Erythroblast (primary cell): ENCODE data around the gene APOOL.
"Not testable (repeated sequence)": the region's sequence is repeated elsewhere in the genome, so short reads cannot be mapped to it uniquely, and the experiment has no call there.

Experiments used
- DNase-seq, 2 experiments: peaks; one replicate each; lab custom pipeline; 2025; lab: John Stamatoyannopoulos, UW
- GATA1 ChIP-seq: IDR thresholded peaks from 2 replicates; pipeline ENCODE4 v1.6.1; 2011; ENCODE audit warnings: low read depth, mild to moderate bottlenecking, control low read depth, low read length, moderate library complexity
- POLR2A ChIP-seq: IDR thresholded peaks from 2 replicates; pipeline ENCODE4 v1.6.1; 2011; ENCODE audit warnings: mild to moderate bottlenecking, low read length

APOOL gene

DNA sequence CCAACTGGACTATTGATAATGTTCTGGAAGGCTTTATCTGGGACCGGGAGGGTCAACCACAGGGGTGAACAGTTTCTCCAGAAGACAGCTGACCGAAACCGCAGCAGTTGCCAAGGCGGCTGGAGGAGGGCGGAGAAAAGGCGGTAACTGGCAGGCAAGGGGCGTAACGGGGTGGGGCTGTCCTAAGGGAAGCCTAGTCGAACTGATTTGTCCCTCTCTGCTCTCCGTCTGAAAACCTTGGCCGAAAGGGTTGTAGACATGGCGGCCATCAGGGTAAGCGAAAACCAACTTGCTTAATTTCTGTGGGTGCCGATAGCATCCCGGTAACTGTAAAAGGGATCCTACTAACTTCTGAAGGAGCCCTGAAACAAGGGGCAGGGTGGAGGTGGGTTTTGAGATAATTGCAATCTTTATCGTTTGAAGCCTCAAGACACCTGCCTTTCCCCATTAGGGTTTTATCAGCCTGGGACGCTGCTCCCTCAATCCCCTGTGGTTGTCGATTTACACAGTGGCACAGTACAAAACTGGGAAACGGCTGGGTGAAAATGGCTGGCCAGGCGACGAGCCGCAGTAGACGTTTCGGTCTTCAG, at the start of gene APOOL:
APOOL (plus strand) TSS at position 223 of the 590 bp plus-strand sequence; CDS start at position 259, 36 bp downstream.
- TF ChIP-seq GATA1 (no peak), POLR2A (peak; percentile 69)
- DNase-seq: peak; percentile 91 to 94

- TF ChIP-seq GATA1 (no peak), POLR2A (no peak)
- peak; percentile 33 to 53 for DNase-seq
Measured at GRCh38 chrX:84956304-84956703, 47.4 kb upstream of the APOOL start.

DNA sequence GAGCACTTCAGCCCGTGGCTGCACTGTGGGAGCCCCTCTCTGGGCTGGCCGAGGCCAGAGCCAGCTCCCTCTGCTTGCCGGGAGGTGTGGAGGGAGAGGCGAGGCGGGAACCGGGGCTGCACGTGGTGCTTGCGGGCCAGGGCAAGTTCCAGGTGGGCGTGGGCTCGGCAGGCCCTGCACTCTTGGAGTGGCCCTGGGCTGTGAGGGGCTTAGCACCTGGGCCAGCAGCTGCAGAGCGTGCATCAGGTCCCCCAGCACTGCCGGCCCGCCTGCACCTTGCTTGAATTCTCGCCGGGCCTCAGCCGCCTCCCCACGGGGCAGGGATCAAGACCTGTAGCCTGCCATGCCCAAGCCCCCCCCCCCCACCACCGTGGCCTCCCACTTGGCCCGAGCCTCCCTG, 28.9 kb upstream of the APOOL start:
- no peak for DNase-seq
- no peak for TF ChIP-seq POLR2A
- TF ChIP-seq GATA1: no peak

- DNase-seq: not testable (repeated sequence)
Measured at GRCh38 chrX:84991739-84992138, 11.9 kb upstream of the APOOL start.

- no peak for DNase-seq
- no peak for TF ChIP-seq GATA1
- no peak for TF ChIP-seq POLR2A
Measured at GRCh38 chrX:84993150-84993549, 10.5 kb upstream of the APOOL start.

- no peak for DNase-seq
- TF ChIP-seq POLR2A (no peak), GATA1 (no peak)
Measured at GRCh38 chrX:85001344-85001743, 2.3 kb upstream of the APOOL start.

GRCh38 chrX:85004255-85004654, 578 bp downstream of the APOOL start:
- TF ChIP-seq GATA1 (no peak), POLR2A (no peak)
- DNase-seq: peak; percentile 51 to 57

DNA sequence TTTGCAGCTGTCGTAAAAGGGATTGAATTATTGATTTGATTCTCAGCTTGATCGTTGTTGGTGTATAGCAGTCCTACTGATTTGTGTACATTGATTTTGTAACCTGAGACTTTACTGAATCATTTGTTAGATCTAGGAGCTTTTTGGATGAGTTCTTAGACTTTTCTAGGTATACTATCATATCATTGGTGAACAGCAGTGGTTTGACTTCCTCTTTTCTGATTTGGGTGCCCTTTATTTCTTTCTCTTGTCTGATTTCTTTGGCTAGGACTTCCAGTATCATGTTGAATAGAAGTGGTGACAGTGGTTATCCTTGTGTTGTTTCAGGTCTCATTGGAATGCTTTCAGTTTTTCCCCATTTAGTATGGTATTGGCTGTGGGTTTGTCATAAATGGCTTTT, 8.4 kb downstream of the APOOL start:
- no peak for TF ChIP-seq POLR2A
- TF ChIP-seq GATA1: no peak
- no peak for DNase-seq

- DNase-seq: not testable (repeated sequence)
Measured at GRCh38 chrX:85015351-85015750, 11.7 kb downstream of the APOOL start.

- no peak for TF ChIP-seq GATA1
- TF ChIP-seq POLR2A: no peak
- DNase-seq: no peak
Measured at GRCh38 chrX:85017721-85018120, 14.0 kb downstream of the APOOL start.

DNA sequence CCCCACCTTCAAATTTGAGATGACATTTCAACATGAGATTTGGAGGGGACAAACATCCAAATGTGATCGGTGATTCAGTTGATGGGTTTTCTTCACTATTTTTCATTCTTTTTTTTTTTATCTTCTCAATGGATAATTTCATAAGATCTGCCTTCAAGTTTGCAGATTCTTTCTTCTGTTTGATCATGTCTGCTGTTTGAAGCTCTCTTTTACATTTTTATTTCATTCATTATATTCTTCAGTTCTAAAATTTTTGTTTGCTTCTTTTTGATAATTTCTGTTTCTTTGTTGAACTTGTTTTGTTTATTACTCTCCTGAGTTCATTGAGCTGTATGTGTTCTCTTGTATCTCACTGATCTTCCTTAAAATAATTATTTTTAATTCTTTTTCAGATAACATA, 14.8 kb downstream of the APOOL start:
- TF ChIP-seq GATA1 (no peak), POLR2A (no peak)
- no peak for DNase-seq

GRCh38 chrX:85020216-85020615, 16.5 kb downstream of the APOOL start:
- no peak for DNase-seq
- TF ChIP-seq GATA1 (no peak), POLR2A (no peak)

DNA sequence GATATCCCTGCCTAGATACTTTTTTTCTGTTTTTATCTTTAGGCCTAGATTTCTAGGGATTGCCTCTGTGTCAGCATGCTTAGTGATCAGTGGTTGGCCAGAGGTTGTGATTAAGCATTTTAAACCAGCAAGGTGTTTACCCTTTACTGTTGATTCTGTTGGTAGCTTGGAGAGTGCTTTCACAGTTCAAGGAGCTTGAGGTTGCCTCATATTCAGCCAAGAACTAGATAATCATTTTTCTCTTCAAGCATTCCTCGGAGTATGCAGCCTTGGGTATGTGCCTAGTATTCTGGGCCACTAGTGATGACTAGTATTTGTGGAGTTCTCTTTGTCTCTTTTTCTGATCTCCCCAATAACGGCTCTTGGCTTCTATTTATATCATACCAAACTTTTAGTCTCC, 20.4 kb downstream of the APOOL start:
- peak; percentile 21 to 34 for DNase-seq
- TF ChIP-seq POLR2A (no peak), GATA1 (no peak)

GRCh38 chrX:85024562-85024961, 20.9 kb downstream of the APOOL start:
- no peak for TF ChIP-seq POLR2A
- TF ChIP-seq GATA1: no peak
- DNase-seq: no peak

DNA sequence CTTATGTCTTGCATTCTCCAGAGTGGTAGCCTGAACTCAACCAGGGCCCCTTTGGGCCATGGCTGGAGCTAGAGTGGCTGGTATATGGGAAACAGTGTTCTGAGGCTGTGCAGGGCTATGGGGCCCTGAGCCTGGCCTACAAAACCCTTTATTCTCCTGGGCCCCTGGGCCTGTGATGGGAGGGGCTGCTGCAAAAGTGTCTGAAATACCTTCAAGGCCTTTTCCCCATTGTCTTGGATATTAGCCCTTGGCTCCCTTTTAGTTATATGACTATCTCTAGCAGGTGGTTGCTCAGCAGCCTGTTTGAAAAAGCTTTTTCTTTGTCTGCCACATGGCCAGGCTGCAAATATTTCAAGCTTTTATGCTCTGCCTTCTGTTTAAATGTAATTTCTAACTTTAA, 22.5 kb downstream of the APOOL start:
- TF ChIP-seq POLR2A (no peak), GATA1 (no peak)
- no peak for DNase-seq
